ENCODE results near the gene SLC27A2. TPM values are rescaled to one million over a fixed set of nuclear protein-coding genes. Genes with fewer than 3 reads are reported as not detected.

Gene SLC27A2
- total and polyA plus RNA-seq, 2 donors (not counting 1 experiment from before 2014, with no cell fraction given), result 0.39 to 0.49 TPM

- H3K9me3 Mint-ChIP-seq (ENCODE audit: insufficient read depth), result no peaks in the 10 kb centered on the region
- intact Hi-C loops (cut with micrococcal nuclease), result no loop called here
- no peak overlapping the region for H3K27ac Mint-ChIP-seq
- Histone ChIP-seq H3K27ac (ENCODE audit: low read length in 2 of 2) (no peak overlapping the region), H3K9ac (ENCODE audit: low read length) (no peak overlapping the region), H2AFZ (ENCODE audit: insufficient read depth, low read depth, low read length, poor library complexity, severe bottlenecking) (no peak overlapping the region), H3K4me3 (ENCODE audit: control extremely low read depth in 1 of 5, extremely low read depth in 1 of 5, insufficient read depth in 1 of 5, low read depth in 2 of 5, low read length in 4 of 5) (no peak overlapping the region), H3K4me1 (ENCODE audit: control insufficient read depth in 2 of 2, insufficient read depth in 2 of 2, low read length in 2 of 2) (peaks cover 23 to 27% of the 10 kb centered on the region in 2 donors), H3K4me2 (replicated peaks; ENCODE audit: low read depth, low read length, poor library complexity, severe bottlenecking) (no peak overlapping the region), H4K20me1 (ENCODE audit: control insufficient read depth, insufficient read depth, low read length, poor library complexity, severe bottlenecking) (no peaks in the 10 kb centered on the region), H3K36me3 (replicated peaks in 1 of 2; ENCODE audit: control extremely low read depth in 1 of 2, control insufficient read depth in 1 of 2, extremely low read depth in 1 of 2, insufficient read depth in 2 of 2, low read length in 1 of 2) (no peaks in the 10 kb centered on the region), H3K79me2 (ENCODE audit: control insufficient read depth, insufficient read depth, low read length) (no peaks in the 10 kb centered on the region), H3K9me3 (ENCODE audit: control extremely low read depth in 1 of 3, control insufficient read depth in 2 of 3, insufficient read depth in 1 of 3, low read length in 2 of 3) (no peaks in the 10 kb centered on the region), H3K27me3 (replicated peaks in 1 of 4; ENCODE audit: control extremely low read depth in 1 of 4, control insufficient read depth in 3 of 4, insufficient read depth in 4 of 4, low read length in 3 of 4) (peaks cover 0 to 17% (median 4%) of the 10 kb centered on the region in 4 experiments)
- peaks cover 18% of the 10 kb centered on the region for H3K27me3 Mint-ChIP-seq
- H3K4me1 Mint-ChIP-seq, result peaks cover 33% of the 10 kb centered on the region
- TF ChIP-seq EZH2 (IDR thresholded peaks at IDR 0.05; ENCODE audit: borderline replicate concordance, insufficient read depth, low read depth, low read length, poor library complexity, severe bottlenecking) (no peak), CTCF (IDR thresholded peaks at IDR 0.05) (no peak)
- DNase-seq, result no peak
- H3K4me3 Mint-ChIP-seq, result no peak overlapping the region
- ATAC-seq (ENCODE audit: low read depth), result no peak
- WGBS (ENCODE audit: insufficient coverage), result 100% methylated on average over 2 of the region's 4 CpGs
- POLR2A ChIA-PET, result no interaction called here
- CTCF ChIA-PET, result no interaction called here
Observed at GRCh38 chr15:50186090-50186489, 4.1 kb downstream of the SLC27A2 start.

- Histone ChIP-seq H3K9me3 (ENCODE audit: control extremely low read depth in 1 of 3, control insufficient read depth in 2 of 3, insufficient read depth in 1 of 3, low read length in 2 of 3) (no peaks in the 10 kb centered on the region), H3K4me2 (replicated peaks; ENCODE audit: low read depth, low read length, poor library complexity, severe bottlenecking) (no peak overlapping the region), H3K9ac (ENCODE audit: low read length) (no peak overlapping the region), H3K4me3 (ENCODE audit: control extremely low read depth in 1 of 5, extremely low read depth in 1 of 5, insufficient read depth in 1 of 5, low read depth in 2 of 5, low read length in 4 of 5) (no peak overlapping the region), H3K27ac (ENCODE audit: low read length in 2 of 2) (no peak overlapping the region), H2AFZ (ENCODE audit: insufficient read depth, low read depth, low read length, poor library complexity, severe bottlenecking) (no peak overlapping the region), H4K20me1 (ENCODE audit: control insufficient read depth, insufficient read depth, low read length, poor library complexity, severe bottlenecking) (no peaks in the 10 kb centered on the region), H3K36me3 (replicated peaks in 1 of 2; ENCODE audit: control extremely low read depth in 1 of 2, control insufficient read depth in 1 of 2, extremely low read depth in 1 of 2, insufficient read depth in 2 of 2, low read length in 1 of 2) (no peaks in the 10 kb centered on the region), H3K27me3 (replicated peaks in 1 of 4; ENCODE audit: control extremely low read depth in 1 of 4, control insufficient read depth in 3 of 4, insufficient read depth in 4 of 4, low read length in 3 of 4) (peaks cover 0 to 13% (median 1%) of the 10 kb centered on the region in 4 experiments), H3K79me2 (ENCODE audit: control insufficient read depth, insufficient read depth, low read length) (no peaks in the 10 kb centered on the region), H3K4me1 (ENCODE audit: control insufficient read depth in 2 of 2, insufficient read depth in 2 of 2, low read length in 2 of 2) (peaks cover 25 to 31% of the 10 kb centered on the region in 2 donors)
- H3K9me3 Mint-ChIP-seq (ENCODE audit: insufficient read depth), result no peaks in the 10 kb centered on the region
- WGBS (ENCODE audit: insufficient coverage), result no CpG with 5 or more reads among the region's 1 CpG
- H3K27me3 Mint-ChIP-seq, result peaks cover 13% of the 10 kb centered on the region
- POLR2A ChIA-PET, result no interaction called here
- no peak overlapping the region for H3K27ac Mint-ChIP-seq
- TF ChIP-seq CTCF (IDR thresholded peaks at IDR 0.05) (no peak), EZH2 (IDR thresholded peaks at IDR 0.05; ENCODE audit: borderline replicate concordance, insufficient read depth, low read depth, low read length, poor library complexity, severe bottlenecking) (no peak)
- no peak for DNase-seq
- no peak overlapping the region for H3K4me3 Mint-ChIP-seq
- intact Hi-C loops (cut with micrococcal nuclease), result no loop called here
- no peak for ATAC-seq (ENCODE audit: low read depth)
- CTCF ChIA-PET, result no interaction called here
- H3K4me1 Mint-ChIP-seq, result peaks cover 33% of the 10 kb centered on the region
Observed at GRCh38 chr15:50186752-50187151, 4.8 kb downstream of the SLC27A2 start.

Measured in B cell (primary cell).